GM13977 (cell line): ENCODE data around the gene SAMD8.

Experiments used
- DNase-seq: peaks from one replicate; pipeline ENCODE4 v3.0.0; 2012; ENCODE audit warnings: low spot score
- CTCF ChIP-seq: IDR thresholded peaks from 2 replicates; pipeline ENCODE4 v1.5.1; 2012; ENCODE audit warnings: mild to moderate bottlenecking, control low read depth; ENCODE audit not compliant: insufficient read depth; ENCODE audit errors: extremely low read depth, missing control alignments
- in situ Hi-C: fragments of 300-500 bp; cut with MboI; formaldehyde crosslinking; loops from one replicate; pipeline ENCODE4 v1.12.0; 2022; ENCODE audit warnings: low sequenced_read_pairs, low pct_unique_long_range_greater_than_20kb, mixed read lengths, inconsistent platforms; ENCODE audit not compliant: unreplicated experiment

The SAMD8 gene

DNA sequence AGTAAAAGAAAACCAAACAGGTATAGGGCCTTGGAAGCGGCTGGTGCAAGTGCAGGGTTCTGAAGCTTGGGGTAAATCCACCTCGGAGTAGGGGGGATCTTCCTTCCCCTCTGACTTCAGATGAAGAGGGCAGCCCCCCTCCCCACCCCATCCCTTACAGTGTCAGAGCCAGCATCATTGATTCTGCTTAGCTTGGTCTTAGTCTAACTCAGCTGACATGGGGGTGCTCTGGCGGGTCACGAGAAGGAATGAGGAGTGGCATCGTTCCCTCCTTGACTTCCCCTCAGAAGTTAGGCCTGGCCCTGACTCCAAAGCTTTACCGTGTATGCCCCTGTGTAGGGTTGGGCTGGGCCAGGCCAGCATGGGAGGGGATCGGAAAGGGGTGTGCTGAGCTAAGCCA is 44.2 kb upstream of the SAMD8 start:
- TF ChIP-seq CTCF: no peak
- DNase-seq: no peak
- in situ Hi-C loops: no loop called here

DNA sequence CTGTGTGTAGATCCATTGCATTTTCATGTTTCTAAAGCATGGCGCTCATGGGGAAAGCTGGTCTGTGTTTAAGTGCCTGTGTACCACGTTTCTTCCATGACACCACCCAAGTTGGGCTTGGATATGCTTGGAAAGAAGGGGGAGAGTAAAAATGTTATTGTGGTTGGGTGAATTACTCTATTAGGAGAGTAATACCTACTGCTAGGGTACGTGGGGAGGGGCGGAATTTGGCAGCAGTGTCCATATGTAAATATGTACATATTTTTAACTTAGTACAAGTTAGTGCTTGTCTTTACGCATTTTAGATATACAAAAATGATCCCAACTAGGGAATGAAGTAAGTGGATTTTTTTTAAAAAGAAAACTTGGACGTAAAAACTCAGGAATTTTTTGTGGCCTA is 42.9 kb upstream of the SAMD8 start:
- in situ Hi-C loops: no loop called here
- DNase-seq: no peak
- TF ChIP-seq CTCF: no peak

DNA sequence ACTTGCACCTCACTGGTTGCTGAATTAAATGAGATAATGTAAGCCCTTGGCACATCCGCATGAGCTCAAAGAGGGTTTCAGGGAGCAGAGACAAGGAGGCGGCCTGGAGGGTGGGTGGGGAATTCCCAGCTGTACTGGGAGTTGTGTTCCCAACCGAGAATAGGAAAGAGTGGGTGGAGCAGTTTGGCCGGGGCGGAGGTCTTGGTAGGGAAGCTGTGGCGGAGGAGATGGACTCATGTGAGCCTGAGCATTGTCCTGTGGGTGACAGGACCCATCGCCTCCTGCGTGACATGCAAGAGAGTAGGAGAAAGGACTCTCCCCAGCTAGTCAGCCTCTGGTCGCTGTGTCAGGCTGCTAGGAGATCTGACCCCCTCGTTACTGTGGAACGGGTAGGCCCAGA is 41.0 kb upstream of the SAMD8 start:
- no peak for DNase-seq
- in situ Hi-C loops: no loop called here
- no peak for TF ChIP-seq CTCF

- DNase-seq: no peak
- in situ Hi-C loops: no loop called here
- no peak for TF ChIP-seq CTCF
Observed at GRCh38 chr10:75070961-75071428, 40.5 kb upstream of the SAMD8 start.

- in situ Hi-C loops: no loop called here
- DNase-seq: no peak
- no peak for TF ChIP-seq CTCF
Observed at GRCh38 chr10:75071756-75072155, 39.7 kb upstream of the SAMD8 start.

DNA sequence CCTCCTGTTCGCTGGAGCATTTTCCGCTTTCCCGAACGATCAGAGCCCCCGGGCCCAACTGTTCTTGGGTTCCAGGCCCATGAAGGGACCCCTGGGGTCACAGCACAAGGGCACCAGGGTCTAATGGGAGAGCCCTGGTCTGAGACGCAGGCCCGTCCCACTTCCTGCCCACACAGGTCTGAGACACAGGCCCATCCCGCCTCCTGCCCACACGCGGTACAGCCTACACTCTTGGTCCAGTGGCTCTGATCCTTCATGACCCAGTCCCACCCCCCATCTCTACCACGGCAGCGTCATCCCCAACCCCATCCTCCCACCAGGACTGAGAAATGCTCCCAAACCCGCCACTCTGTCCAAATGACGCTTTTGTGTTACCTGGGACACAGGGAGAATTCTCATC is 38.7 kb upstream of the SAMD8 start:
- in situ Hi-C loops: no loop called here
- no peak for DNase-seq
- no peak for TF ChIP-seq CTCF

DNA sequence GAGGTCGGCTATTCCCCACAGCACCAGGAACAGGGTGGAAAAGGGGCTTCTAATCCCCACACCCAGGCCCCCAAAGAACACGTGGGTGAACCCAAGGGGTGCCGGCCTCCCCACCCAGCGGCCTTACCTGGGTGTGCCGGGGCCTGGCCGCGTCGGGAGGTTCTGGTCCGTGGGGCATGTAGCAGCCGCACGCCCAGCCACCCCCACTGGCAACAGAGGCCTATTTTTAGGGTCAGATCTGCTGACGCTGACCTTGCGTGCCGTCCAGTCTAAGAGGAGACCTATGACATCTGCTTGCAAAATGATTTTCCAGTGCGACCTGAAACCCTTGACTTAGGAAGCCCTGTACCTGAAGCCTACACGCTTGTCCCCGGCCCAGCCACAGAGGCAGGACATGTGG is 38.0 kb upstream of the SAMD8 start:
- DNase-seq: no peak
- in situ Hi-C loops: no loop called here
- TF ChIP-seq CTCF: no peak
